NCI-H1092 treated with DMSO at 0.1 percent for 48 hours (cell line): Measurements from ENCODE around the gene CHST1.

Source experiments
- DNase-seq: peaks from one replicate; lab custom pipeline; 2025; lab: John Stamatoyannopoulos, UW

Gene CHST1

GRCh38 chr11:45605051-45605450 lies 60.4 kb downstream of the CHST1 start:
- no peak for DNase-seq

- DNase-seq = no peak
These were observed 61.3 kb downstream of the CHST1 start for GRCh38 chr11:45603946-45604682.

GRCh38 chr11:45599161-45599943 lies 66.1 kb downstream of the CHST1 start:
- DNase-seq = no peak
